Panc1 (cell line): ENCODE data around the gene CPNE4.

Experiments
- CTCF ChIP-seq: fragments of 450-650 bp; IDR thresholded peaks from 2 replicates; pipeline ENCODE4 v1.5.1; 2017; ENCODE audit warnings: mild to moderate bottlenecking
- POLR2AphosphoS5 ChIP-seq: IDR thresholded peaks from 2 replicates; pipeline ENCODE4 v1.6.1; 2012; ENCODE audit warnings: mild to moderate bottlenecking, low read depth, low read length, moderate library complexity
- SIN3A ChIP-seq: IDR thresholded peaks from 2 replicates; pipeline ENCODE4 v1.6.1; 2012; ENCODE audit warnings: low read depth, mild to moderate bottlenecking, low read length, moderate library complexity, borderline replicate concordance; ENCODE audit not compliant: insufficient read depth

- TF ChIP-seq CTCF (no peak), POLR2AphosphoS5 (no peak), SIN3A (no peak)
Measured at GRCh38 chr3:131840156-131840797, 194.5 kb downstream of the CPNE4 start.
